Hippocampal formation (tissue), 2 donors: ENCODE data around the gene TAPBP.
"Not testable (repeated sequence)": the region's sequence is repeated elsewhere in the genome, so short reads cannot be mapped to it uniquely, and the experiment has no call there.

Experiments
- DNase-seq, 2 donors: peaks; one replicate each; lab custom pipeline; 2025; lab: John Stamatoyannopoulos, UW

Gene TAPBP

GRCh38 chr6:33276581-33276863 is 37.4 kb downstream of the TAPBP start:
- no peak for DNase-seq

GRCh38 chr6:33275795-33276580 is 37.9 kb downstream of the TAPBP start:
- DNase-seq, result not testable (repeated sequence)

DNA sequence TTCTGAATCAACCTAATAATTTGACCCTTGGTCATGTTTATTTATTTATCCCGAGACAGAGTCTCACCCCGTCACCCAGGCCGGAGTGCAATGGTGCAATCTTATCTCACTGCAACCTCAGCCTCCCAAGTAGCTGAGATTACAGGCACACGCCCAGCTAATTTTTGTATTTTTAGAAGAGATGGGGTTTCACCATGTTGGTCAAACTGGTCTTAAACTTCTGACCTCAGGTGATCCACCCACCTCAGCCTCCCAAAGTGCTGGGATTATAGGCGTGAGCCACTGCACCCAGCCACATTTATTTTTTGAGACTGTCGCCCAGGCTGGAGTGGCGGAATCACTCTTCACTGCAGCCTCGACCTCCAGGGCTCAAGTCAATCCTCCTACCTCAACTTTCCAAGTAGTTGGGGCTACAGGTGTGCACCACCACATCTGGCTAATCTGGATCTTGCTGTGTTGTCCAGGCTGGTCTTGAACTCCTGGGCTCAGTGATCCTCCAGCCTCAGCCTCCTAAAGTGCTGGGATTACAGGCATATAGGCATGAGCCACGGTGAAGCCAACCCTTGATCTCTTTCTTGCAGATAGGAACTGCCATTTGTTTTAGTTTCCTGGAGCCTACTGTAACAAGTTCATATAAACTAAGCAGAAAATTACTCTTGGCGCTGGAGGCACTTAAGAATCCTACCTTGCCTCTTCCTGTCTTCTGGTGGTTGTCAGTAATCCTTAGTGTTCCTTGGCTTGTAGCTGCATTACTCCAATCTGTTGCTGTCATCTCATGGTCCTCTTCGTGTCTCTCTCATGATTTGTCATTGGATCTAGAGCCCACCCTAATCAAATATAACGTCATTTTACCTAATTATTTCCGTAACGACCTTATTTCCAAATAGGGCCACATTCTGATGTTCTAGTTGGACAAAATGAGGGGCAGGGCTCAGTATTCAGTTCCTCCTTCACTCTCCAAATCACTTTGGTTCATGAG is 39.7 kb downstream of the TAPBP start:
- no peak for DNase-seq

GRCh38 chr6:33273129-33273923 is 40.6 kb downstream of the TAPBP start:
- no peak for DNase-seq

DNA sequence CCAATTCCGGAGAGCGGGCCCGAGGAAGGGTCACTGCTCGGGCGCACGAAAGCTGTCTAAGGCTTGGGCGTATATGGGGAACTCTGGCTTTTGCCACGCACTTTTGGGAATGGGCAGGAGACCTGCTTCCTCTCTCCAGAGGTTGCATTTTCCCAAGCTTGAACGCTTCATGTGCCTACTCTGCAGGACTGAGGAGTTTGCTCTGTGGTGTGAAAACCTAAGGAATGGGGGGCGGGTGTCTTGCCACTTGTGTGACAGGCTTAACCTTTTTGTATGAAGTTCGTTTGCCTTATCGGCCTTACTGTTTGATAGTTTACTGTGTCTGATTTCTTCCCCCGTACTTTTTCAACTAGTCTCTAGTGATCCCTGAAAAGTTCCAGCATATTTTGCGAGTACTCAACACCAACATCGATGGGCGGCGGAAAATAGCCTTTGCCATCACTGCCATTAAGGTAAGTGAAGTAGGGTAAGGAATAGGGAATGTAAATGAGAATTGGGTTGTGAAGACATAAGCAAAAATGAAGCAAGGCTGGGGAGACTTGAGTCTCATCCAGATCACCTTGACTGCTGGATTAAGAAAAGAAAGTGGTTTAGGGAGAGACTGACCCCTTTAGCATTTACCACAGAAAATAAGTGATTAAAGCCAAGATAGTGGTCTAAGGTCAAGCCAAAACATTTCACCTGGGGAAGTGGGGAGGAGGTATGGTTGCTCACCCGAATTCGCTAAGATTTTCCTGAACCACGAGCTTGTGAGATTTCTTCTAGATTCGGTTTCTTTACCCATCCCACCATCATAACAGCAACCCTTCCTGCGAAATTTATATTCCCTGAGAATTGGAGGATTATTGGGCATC is 41.4 kb downstream of the TAPBP start:
- DNase-seq, result no peak

DNA sequence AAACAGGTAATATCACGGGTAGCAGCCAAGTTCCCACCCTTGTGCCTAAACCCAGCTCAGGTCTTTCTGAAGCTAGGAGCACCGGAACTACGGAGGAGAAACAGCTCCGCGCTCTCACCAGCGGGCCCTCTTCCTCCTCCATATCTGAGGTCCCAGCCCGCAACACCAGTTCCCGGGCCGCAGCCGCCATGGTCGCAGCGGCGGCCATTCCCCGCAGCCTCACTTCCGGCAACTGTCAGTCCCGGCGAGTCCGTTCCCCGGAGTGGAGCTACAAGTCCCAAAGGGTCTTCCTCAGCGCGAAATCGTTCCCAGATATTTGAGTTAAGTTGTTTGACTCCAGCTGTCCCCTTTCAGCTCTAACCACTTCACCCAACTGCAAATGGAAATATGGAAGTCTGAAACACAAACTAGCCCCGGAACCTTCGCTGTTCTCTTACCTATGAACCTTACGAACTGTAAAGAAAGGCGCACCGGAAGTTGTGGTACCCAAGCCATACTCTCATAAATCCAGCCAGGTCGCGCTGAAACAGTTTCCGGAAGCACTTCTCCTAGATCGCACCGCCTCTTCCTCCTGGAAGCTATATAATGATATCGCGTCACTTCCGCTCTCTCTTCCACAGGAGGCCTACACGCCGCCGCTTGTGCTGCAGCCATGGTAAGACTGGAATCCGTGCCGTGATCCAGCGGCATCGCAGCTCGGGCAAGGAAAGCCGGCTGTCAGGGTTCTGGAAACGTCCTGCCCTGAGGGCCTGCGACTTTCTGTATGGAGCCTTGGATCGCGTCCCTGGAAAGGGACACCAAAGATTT is 42.2 kb downstream of the TAPBP start, which contains the start of the genes RPS18 and VPS52:
Gene RPS18, plus strand, starts transcription at position 608 of the 807 bp plus-strand sequence. Its CDS starts 45 bp downstream, at position 653.
Gene VPS52, minus strand, starts transcription at position 409 of the 807 bp plus-strand sequence. Its CDS starts 201 bp downstream, at position 208.
- DNase-seq, result peak; percentile 91 to 99

DNA sequence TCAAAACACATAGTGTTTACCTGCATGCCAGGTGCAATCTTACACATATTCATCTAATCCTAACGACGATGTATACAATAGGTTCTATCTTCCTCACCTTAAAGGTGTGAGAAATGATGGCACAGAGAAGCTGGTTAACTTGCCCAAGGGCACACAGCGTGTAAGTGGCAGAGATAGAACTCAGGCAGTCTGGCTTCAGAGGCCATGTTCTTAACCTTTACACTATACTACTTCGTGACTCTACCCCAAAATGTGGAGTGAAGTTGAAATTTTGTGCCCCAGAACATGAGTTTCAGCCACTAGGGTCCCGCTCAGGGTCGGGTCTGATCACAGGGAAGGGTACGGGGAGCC is 42.8 kb downstream of the TAPBP start:
- DNase-seq, result no peak

DNA sequence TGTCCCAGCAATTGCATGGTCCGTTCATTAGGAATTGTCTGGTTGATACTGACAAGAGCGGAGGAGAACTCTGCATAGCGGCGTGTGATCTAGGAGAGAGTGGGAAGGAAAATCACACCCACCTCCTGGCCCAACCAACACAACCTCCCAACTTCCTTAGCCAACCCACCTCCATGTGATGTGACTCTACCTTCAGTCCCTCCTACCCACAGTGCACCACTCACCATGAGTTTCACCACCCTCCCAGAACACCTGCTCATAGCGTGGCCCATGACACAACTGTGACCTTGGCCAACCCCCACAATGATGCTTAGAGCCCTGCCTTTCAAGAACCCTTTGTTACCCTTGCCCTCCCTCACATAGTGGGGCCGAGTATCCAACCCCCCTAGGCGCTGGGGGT is 49.9 kb downstream of the TAPBP start:
- DNase-seq, result no peak

- DNase-seq, result not testable (repeated sequence)
These were observed 51.4 kb downstream of the TAPBP start for GRCh38 chr6:33262490-33262889.

DNA sequence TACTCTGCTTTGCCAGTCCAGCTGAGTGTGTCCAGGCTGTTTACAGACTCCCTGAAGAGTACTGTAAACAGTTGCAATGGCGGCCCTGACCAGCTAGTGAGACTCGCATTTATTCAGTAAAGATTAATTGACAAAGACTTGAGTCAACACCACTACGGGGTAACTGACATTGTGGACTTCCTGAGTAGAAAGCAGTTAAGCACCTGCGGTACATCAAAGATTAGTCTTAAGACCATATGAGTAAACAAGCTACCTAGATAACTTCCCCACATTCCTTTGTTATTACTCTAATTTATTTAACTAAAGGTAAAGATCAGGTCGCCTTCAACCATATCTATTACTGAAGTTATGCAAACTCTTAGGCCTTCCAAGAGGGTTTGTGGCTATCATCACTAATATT is 54.8 kb downstream of the TAPBP start:
- no peak for DNase-seq

GRCh38 chr6:33254591-33254990 is 59.3 kb downstream of the TAPBP start:
- no peak for DNase-seq

GRCh38 chr6:33252759-33253158 is 61.1 kb downstream of the TAPBP start:
- DNase-seq, result no peak

GRCh38 chr6:33251395-33252012 is 62.4 kb downstream of the TAPBP start:
- no peak for DNase-seq

GRCh38 chr6:33250731-33251130 is 63.1 kb downstream of the TAPBP start:
- DNase-seq, result no peak

DNA sequence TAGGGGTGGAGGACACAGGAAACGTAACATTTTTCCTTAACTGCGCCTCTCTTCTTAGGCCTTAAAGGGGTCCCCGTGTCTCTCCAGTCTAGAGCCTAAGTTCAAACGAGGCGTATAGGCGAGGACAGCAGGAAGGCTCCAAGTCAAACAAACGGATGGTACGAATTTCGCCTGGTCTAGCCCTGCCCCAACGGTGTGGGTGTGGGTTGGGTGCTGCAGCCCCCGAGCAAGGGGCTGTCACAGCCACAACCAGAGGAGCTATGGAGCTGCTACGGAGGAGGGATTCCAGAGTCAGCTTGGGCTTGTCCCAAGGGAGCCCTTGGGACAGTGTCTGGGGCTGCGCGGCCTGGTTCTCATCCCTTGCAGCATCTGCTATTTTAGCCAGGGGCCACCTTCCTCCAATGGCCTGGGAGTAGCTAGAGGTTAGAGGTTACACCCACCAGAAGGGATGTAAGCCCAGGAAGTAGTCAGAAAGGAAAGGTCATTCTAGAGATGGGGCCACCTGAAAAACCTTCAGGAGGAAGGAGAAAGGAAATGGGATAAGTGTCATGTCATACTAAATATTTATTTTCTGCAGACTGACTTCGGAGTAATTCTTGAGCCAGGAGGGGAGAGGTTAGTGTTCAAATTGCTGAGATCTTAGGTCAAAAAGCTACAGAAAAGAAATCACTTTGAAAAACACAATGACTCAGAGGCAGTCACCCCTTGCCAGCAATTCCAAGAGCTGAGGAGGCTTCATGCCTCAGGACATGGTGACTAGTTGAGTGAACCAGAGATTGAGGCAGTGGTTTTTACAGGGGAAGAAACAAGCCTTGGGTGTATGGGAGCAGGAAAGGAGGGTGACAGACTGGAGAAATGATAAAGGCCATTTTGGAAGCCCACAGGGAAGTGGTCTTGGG is 63.9 kb downstream of the TAPBP start:
- DNase-seq, result no peak
